Activated CD8-positive, alpha-beta memory T cell treated with anti-CD3 and anti-CD28 coated beads for 1 hour (primary cell): ENCODE results near the gene RALGPS1.

ENCODE experiments used
- DNase-seq, 2 donors: peaks; one replicate each; pipeline ENCODE4 v3.0.0-alpha.2; 2020; ENCODE audit warnings: low read depth in 1 of 2; ENCODE audit errors: extremely low read depth in 1 of 2

The RALGPS1 gene

GRCh38 chr9:127020036-127020801, 105.6 kb downstream of the RALGPS1 start:
- DNase-seq = no peak

GRCh38 chr9:127020802-127021078, 106.2 kb downstream of the RALGPS1 start:
- DNase-seq = no peak

GRCh38 chr9:127021664-127022363, 107.2 kb downstream of the RALGPS1 start:
- no peak for DNase-seq

- DNase-seq = no peak
Observed at GRCh38 chr9:127022913-127023660, 108.5 kb downstream of the RALGPS1 start.

GRCh38 chr9:127025042-127025441, 110.5 kb downstream of the RALGPS1 start:
- DNase-seq = no peak

GRCh38 chr9:127027694-127028093, 113.1 kb downstream of the RALGPS1 start:
- DNase-seq = no peak

- no peak for DNase-seq
Observed at GRCh38 chr9:127029548-127029947, 115.0 kb downstream of the RALGPS1 start.

- no peak for DNase-seq
Observed at GRCh38 chr9:127030814-127031740, 116.5 kb downstream of the RALGPS1 start.

- no peak for DNase-seq
Observed at GRCh38 chr9:127032256-127032655, 117.7 kb downstream of the RALGPS1 start.

- DNase-seq = no peak
Observed at GRCh38 chr9:127033061-127033460, 118.5 kb downstream of the RALGPS1 start.

GRCh38 chr9:127033789-127034188, 119.2 kb downstream of the RALGPS1 start:
- no peak for DNase-seq

GRCh38 chr9:127034691-127035090, 120.1 kb downstream of the RALGPS1 start:
- no peak for DNase-seq

GRCh38 chr9:127035423-127035822, 120.8 kb downstream of the RALGPS1 start:
- no peak for DNase-seq

GRCh38 chr9:127035948-127036347, 121.4 kb downstream of the RALGPS1 start:
- DNase-seq = no peak

- DNase-seq = no peak
Observed at GRCh38 chr9:127036437-127036836, 121.9 kb downstream of the RALGPS1 start.

- no peak for DNase-seq
Observed at GRCh38 chr9:127038531-127038930, 123.9 kb downstream of the RALGPS1 start.

GRCh38 chr9:127039492-127039891, 124.9 kb downstream of the RALGPS1 start:
- DNase-seq = no peak

- DNase-seq = no peak
Observed at GRCh38 chr9:127045148-127045547, 130.6 kb downstream of the RALGPS1 start.

- DNase-seq = no peak
Observed at GRCh38 chr9:127047971-127048370, 133.4 kb downstream of the RALGPS1 start.

GRCh38 chr9:127049044-127049443, 134.5 kb downstream of the RALGPS1 start:
- no peak for DNase-seq

- DNase-seq = no peak
Observed at GRCh38 chr9:127049581-127049980, 135.0 kb downstream of the RALGPS1 start.
